Hematopoietic multipotent progenitor cell treated with erythropoietin and hydrocortisone succinate and interleukin-3 and kit ligand, for 6 days (in vitro differentiated cells): ENCODE data around the gene BLM.
A peak's percentile ranks its signal among the peaks of the same experiment; 100 is the strongest.
"Not testable (repeated sequence)": the region's sequence is repeated elsewhere in the genome, so short reads cannot be mapped to it uniquely, and the experiment has no call there.

ENCODE experiments used
- DNase-seq: peaks from one replicate; pipeline ENCODE4 v3.0.0-alpha.2; 2015

BLM gene

DNA sequence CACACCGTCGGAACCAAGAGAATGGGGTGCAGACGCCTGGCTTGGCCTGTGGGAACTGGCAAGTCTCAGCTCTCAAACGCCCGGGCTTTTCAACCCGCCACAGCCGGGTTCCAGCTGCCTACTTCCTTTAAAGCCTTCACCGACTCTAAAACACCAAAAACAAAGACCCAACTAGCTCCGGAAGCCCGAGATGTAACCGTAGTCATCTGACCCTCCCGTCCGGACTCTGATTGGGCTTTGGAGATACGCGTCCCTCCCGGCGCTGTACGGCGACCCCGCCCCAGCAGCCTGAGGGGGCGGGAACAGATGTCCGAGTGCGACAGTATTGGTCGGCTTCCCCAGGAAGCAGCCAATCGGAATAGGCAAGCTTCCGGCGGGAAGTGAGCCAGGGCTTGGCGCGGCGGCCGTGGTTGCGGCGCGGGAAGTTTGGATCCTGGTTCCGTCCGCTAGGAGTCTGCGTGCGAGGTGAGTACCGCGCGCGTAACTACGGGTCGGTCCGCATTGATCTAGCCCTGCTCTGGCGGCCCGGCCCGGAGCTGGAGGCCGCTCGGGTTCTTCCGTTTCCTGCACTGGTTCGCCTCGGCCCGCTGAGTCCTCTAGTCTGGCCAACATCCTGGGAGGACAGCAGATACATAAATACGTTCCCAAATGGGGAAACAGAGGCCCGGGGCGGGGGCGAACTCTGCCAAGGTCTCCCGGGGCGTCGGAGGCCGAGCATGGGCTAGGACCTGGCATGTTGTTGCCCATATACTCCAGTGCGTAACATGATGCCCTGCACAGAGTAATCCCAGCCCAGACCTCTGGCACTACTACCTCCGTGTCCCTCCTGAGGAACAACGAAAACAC lies at the start of gene BLM:
Gene BLM (plus strand): TSS at position 371 of the 846 bp plus-strand sequence. CDS start 30,047 bp downstream, outside the sequence.
- peak; percentile 99 for DNase-seq

DNA sequence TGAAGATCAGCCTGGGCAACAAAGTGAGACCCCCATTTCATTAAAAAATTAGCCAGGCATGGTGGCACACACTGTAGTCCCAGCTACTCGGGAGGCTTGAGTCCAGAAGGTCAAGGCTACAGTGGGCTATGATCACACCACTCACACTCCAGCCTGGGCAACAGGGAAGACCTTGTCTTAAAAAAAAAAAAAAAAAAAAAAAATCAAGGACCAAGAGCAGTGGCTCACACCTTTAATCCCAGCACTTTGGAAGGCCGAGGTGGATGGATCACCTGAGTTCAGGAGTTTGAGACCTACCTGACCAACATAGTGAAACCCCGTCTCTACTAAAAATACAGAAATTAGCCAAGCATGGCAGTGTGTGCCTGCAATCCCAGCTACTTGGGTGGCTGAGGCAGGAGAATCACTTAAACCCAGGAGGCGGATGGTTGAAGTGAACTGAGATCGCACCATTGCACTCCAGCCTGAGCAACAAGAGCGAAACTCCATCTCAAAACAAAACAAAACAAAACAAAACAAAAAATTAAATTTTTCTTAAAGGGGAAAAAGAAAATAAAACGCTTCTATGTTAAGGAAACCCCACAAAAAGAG lies 49.3 kb upstream of the BLM start:
- DNase-seq = not testable (repeated sequence)

DNA sequence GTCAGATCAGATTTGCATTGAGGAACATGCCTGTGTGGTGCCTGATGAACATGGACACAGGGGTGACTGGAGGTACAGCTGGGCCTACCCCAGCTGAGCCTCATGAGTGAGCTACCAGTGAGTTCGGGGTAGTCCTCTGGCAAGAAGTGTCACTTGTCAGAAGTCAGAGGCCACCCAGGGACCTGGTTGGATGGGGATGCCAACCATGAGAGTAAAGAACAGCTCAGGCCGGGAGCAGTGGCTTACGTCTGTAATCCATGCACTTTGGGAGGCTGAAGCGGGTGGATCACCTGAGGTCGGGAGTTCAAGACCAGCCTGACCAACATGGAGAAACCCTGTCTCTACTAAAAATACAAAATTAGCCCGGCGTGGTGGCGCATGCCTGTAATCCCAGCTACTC lies 46.5 kb upstream of the BLM start:
- DNase-seq = not testable (repeated sequence)

DNA sequence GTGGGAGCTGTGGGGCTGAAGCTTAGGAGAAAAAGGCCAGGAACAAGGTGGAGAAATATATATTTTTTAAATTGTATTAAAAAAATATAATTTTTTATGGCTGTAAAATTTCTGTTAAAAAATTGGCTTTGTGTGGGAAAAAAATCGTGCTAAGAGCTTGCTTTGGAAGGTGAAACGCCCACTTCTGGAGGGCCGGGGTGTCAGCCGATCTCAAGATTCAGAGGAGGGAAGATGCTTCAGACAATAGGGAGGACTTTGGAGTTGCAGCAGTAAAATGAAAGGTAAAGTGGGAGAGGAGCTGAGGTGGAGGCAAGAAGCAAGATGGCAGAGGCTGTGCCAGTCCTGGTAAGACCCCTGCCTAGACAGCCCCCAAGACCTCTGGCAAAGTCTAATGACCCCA lies 45.9 kb upstream of the BLM start:
- DNase-seq = no peak

DNA sequence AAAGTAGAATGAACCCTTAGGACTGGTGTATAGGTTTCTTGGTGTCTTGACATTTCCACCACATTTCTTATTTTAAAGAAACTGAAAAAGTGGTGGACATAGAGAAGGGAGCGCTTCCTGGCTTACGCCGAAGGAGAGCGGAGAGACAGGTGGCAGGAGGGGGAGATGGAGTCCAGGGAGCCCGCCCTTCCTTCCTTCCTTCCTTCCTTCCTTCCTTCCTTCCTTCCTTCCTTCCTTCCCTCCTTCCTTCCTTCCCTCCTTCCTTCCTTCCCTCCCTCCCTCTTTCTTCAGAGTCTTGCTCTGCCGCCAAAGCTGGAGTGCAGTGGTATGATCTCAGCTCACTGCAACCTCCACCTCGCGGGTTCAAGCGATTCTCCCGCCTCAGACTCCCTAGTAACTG lies 43.8 kb upstream of the BLM start:
- not testable (repeated sequence) for DNase-seq

DNA sequence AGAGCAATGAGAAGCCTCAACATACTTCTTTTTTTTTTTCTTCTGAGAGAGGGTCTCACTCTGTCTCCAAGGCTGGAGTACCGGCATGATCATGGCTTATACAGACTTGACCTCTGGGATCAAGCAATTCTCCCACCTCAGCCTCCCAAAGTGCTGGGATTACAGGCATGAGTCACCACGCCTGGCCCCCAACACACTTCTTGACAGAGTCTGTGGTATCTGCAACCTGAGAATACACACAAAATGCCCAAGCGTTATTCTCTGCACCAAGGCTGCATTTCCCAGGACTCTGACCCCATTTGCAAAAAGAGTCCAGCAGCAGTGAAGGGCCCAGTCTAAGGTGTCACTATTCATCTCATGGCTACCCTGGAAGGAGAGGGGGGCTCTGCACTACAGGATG lies 42.7 kb upstream of the BLM start:
- no peak for DNase-seq

DNA sequence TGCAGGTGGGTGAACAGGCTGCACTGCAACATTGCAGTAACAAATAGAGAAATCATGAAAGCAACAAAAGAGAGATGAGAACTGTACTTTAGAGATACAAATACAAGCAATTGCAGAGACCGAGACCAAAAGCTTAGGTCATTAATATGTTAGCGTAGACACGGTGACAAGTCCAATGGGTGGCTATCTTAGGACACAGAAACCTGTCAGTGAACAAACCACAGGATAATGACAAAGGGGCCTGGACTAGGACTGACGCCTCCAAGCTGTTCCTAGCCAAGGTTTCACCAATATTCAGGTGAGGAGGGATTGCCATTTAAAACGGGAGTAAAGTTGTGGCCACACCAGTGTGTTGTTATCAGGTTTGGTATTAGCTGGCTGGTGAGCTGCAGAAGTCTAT lies 41.7 kb upstream of the BLM start:
- DNase-seq = no peak

DNA sequence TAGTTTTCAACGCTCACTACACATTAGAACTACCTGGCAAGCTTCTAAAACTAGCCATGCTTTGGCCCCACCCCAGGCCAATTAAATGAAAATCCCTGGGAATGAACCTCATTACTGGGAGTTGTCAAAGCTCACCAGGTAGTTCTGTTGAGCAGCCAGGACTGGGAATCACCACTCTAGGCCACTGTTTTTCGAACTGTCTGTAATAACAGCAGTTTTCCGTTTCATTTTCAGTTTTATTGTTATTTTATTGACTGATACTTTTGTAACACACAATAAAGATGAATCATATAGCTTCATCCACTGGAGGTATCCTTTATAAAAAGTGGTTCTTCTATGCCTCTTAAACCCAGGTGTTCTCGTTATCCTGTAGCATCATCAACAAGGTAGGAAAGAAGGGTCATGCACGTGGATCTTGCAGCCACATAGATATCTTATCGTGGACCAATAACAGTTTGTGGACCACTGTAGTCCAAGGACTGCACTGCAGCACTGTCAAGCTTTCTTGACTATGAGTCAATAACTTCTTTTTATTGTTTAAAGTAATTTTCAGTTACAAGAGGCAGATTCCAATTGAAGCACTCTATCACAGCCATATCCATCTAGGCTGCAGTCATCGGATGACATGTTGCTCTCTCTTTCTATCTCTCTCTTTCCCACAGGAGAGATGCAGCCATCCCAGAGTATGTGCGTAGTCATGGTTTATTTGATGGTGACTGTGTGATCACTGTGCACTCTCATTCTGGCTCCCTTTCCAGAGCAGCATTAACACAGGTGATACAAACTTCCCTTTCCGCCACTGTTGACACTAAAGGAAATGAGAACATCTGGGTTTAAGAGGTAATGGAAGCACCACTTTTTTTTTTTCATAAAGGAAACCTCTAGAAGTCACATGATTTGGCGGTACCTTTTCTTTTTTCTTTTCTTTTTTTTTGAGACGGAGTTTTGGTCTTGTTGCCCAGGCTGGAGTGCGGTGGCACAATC lies 39.0 kb upstream of the BLM start:
- DNase-seq = no peak

DNA sequence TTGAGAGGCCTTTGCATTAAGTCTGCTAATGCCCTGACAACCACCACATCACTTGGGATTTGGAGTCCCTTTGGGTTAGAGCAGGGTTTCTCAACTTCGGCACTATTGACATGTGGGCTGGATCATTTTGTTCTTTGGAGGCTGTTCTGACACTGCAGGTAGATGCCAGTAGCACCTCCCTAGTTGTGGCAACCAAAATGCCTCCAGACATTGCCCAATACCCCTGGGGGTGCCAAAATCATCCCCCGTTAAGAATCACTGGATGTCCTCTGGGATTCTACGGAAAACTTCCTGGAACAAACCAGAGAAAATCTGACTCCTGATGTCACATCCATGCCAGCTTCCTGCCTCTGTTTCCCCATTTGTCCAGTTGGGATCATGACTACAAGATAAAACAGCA lies 37.2 kb upstream of the BLM start:
- no peak for DNase-seq

DNA sequence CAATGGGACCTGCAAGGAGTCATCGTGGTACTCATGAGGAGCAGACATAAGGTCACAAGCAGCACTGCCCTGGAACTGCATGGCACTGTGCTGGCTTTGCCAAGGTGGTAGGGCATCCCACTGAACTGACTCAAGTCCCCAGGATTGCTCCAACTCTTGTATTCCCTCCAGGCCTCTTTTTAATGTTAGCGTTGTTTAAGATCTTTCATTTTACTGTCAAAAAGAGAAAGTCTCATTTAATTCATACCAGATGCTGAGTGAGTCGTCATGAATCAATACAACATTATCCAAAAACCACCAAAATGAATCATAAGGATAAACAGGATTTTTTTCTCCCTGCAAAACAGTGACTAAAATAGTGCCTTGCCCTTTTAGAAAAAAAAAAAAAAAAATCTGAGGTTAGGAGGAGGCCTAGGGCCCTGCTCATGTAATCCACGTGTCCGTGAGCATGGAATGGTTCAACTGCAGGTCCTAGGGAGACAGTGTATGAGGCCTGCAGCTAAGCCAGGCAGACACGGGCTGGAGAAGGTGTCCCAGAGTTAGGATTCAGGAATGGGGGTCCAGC lies 36.7 kb upstream of the BLM start:
- DNase-seq = no peak

DNA sequence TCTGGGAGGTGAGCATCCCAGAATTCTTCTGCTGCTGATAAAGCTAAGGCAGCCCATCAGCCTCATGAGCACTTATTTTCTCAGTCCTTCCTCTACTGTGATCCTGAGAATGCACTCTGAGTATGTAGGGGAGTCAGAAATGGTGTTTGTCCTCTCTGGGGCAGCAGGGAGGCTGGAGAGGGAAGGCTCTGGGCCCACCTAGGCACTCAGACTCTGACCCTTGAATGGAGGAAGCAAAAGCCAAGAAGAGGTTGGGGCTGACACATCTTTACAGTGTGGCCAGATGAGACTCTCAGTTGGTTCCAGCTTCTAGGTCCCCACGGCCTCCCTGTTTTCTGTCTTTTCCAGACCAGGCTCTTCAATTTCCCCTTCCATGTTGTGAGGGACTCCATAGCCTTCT lies 36.1 kb upstream of the BLM start:
- DNase-seq = no peak

DNA sequence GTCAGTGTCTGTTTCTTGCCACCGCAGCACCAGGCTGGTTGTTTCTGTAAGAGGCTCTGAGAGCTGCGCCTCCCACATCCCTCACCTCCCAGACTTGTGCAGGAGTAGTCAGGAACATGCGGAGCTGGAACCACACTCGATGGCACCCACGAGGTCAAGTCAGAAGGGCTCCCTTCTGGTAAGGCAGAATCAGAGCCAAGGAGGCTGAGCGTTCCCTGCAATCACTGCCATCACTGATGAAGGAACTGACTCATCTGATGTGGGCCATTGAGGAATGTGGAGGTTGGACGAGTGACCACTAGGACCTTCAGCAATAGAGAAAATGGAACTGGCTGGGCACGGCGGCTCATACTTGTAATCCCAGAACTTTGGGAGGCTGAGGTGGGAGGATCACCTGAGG lies 35.7 kb upstream of the BLM start:
- DNase-seq = no peak

DNA sequence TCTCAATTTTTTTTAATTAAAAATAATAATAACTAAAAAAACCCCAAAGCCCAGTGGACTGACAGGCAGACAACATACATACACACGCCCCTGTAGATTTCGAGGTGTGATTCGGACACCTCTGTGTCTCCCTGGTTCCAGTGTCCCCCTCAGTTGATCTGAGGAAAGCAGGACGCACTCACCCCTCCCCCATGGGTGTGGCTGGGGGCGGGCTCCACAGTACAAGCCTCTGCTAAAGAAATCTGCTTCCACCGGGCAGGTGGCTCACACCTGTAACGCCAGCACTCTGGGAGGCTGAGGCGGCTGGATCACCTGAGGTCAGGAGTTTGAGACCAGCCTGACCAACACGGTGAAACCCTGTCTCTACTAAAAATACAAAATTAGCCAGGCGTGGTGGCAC lies 33.8 kb upstream of the BLM start:
- DNase-seq = no peak

DNA sequence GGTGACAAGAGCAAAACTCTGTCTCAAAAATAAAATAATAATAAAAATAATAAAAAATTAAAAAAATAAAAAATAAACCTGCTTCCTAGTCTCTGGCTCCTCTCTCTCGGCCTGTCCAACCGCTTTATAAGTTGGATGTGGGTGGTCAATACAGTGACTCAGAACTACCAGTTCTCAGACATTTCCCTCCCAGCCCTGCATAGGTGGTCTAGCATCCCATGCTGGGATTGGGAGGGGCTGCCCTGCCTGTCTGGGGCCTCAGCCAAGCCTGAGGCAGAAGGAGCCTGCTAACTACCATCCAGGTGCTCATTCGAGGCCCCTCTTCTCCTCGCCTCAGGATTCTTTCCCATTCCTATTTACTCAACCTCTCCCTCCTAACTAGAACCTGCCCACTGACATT lies 33.3 kb upstream of the BLM start:
- no peak for DNase-seq

DNA sequence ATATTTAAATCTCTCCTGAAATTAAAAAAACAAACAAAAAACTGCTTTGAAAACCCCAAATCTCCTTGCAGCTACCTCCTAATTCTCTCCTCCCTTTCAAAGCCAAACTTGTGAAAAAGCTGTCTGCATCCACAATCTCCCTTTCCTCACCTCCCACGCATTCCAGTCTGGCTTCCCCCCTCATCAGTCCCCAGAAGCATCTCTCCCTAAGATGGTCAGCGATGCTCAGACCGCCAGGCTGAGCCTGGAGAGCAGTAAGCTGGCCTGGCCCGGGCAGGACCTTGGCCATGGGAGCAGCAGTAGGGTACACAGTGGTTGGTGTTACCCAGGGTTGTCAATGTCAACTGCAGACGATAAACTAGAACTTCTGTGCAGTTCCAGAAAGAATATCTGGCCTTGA lies 32.9 kb upstream of the BLM start:
- DNase-seq = no peak

DNA sequence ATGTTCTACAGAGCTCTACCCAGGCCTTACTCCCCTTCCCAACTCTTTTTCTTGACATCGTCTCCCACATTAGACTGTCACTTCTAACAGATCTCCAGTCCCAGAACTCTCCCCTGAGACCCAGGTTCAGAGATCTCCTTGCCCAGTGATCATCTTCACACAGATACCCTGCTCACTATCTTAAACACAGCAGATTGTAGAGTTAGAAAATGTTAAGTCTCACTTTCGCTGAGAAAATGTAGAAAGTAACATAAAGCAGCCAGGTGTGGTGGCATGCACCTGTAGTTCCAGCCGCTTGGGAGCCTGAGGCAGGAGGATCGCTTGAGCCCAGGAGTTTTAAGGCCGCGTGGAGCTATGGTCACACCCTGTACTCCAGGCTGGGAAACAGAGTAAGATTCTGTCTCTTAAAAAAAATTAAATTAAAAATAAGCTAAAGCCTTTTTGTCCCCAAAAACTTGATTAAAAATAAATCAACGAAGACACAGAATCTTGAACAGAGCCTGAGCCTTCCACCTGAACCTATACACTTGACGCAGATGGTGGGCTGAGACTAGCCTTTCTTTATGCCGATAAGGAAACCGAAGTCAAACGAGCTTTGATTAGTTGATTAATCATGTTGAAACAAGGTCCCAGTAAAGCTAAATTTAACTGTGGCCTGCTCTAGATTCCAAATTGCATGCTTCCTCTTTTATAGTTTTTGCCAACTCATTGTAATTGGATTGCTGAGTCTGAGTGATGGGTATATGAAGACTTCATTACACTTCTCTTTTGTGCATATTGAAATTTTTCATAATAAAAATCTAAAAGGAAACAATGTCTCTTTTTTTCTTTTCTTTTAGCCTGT lies 31.3 kb upstream of the BLM start:
- DNase-seq = peak; percentile 85

DNA sequence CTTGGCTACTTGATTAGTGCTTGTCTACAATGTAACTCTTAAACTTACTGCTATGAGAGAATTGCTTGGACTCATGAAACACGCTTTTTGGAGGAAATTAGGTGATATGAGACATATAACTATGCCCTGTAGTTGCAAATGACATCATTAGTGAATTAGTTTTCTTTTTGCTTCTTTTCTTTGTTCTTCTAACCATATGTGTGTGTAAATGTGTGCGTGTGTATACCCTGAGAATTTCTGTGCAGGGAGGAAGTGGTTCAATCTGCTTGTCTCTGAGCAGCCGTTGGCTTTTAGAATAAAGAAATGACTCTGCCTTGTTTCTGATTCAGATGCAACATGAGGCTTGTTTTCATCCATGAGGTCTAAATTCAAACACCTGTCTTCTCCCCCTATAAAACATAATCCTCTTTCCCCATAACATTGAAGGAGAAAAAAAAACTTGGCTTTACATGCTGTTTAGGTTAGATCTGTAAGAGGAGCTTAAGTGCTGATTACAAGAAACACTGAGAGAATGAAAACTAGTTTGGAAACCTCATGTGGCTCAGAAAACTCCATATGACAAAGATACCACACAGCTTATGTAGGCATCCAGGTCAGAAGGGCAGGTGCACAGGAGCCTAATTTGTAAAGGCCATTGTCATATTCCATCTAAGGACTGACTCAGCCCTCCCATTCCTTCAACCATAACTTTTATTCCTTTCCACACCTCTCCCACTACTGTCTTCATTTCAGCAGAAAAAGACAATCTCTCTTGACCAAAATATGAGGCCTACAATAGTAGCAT lies 30.5 kb upstream of the BLM start:
- peak; percentile 70 for DNase-seq

DNA sequence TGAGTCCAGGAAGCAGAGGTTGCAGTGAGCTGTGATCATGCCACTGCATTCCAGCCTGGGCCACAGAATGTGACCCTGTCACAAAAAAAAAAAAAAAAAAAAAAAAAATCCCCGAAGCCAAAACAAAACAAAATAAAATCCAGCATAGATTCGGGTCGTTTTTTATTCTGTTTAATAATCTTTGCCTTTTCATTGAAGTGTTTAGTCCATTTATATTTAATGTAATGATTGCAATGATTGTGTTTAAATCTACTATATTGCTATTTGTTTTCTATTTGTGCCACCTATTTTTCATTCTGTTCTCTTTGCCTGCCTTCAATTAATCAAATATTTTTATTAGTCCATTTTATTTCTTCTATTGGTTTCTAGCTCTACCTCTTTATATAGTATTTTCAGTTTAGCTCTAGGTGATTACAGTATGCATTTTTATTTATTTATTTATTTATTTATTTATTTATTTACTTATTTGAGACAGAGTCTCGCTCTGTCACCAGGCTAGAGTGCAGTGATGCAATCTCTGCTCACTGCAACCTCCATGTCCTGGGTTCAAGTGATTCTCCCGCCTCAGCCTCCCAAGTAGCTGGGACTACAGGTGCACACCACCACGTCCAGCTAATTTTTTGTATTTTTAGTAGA lies 27.7 kb upstream of the BLM start:
- DNase-seq = not testable (repeated sequence)

DNA sequence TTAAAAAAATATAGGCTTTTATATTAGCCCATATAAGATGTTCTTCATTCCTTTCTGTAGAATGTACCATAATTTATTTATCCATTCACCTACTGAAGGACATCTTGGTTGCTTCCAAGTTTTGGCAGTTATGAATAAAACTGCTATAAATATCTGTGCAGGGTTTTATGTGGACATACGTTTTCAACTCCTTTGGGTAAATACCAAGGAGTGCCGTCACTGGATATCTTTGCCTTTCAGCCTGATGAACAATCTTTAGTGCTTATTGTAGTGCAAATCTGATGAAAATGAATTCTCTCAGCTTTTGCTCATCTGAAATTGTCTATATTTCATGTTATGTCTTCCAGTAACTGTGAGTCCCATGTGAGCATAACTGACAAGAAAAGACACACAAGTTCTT lies 26.6 kb upstream of the BLM start:
- DNase-seq = no peak

DNA sequence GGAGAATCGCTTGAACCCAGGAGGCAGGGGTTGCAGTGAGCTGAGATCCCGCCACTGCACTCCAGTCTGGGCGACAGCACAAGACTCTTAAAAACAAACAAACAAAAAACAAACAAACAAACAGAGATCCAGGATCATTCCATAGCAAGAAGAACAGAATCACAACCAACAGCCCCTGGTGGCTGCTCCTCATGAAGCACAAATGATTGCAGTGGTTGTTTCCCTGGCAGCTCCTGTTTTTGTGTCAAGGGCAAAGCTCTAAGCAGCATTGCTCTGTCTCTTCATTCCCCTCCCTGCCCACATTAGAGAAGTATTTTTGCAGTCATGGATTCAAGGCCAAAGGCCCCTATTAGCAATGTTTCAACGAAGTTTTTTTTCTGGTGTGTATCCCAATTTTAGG lies 25.8 kb upstream of the BLM start:
- DNase-seq = no peak
